GM12864 (cell line): ENCODE measurements around the gene DIP2C.
"Not testable (repeated sequence)": the region's sequence is repeated elsewhere in the genome, so short reads cannot be mapped to it uniquely, and the experiment has no call there.

Experiments
- DNase-seq: peaks from one replicate; pipeline ENCODE4 v3.0.0-alpha.2; 2011; ENCODE audit warnings: low read depth
- H3K4me3 ChIP-seq: 2 replicates; pipeline ENCODE4 v1.5.1; 2011; ENCODE audit warnings: mild to moderate bottlenecking, low read depth, low read length, control low read depth
- CTCF ChIP-seq: IDR thresholded peaks from 2 replicates; pipeline ENCODE4 v1.5.1; 2011; ENCODE audit warnings: low read depth, mild to moderate bottlenecking, moderate library complexity, low read length, control low read depth, inconsistent platforms; ENCODE audit errors: missing control alignments

Gene DIP2C

DNA sequence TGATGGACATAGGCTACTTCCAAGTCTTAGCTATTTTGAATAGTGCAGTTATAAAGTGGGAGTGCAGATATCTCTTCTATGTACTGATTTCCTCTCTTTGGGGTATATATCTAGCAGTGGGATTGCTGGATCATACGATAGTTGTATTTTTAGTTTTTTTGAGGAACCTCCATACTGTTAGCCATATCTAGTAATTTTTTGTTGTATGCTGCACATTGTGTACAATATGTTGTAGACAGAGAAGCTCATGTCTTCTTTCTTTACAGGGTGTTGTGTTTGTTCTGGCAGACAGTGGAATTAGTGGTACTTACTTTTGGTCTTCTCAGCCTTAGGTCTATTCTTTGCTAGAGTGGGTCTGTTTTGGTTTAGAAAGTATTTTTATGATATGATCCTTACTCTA, 13.7 kb upstream of the DIP2C start:
- DNase-seq: no peak
- H3K4me3 ChIP-seq: no peak overlapping the region
- TF ChIP-seq CTCF: no peak

DNA sequence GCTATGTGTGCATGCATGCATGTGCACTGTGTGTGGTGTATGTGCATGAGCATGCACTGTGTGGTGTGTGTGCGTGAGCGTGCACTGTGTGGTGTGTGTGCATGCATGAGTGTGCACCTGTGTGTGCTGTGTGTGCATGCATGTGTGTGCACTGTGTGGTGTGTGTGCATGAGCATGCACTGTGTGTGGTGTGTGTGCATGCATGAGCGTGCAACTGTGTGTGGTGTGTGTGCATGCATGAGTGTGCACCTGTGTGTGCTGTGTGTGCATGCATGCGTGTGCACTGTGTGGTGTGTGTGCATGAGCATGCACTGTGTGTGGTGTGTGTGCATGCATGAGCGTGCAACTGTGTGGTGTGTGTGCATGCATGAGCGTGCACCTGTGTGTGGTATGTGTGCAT, 10.7 kb upstream of the DIP2C start:
- DNase-seq, H3K4me3 ChIP-seq: not testable (repeated sequence)

- no peak for DNase-seq
- no peak for TF ChIP-seq CTCF
Measured at GRCh38 chr10:697097-697875, 7.8 kb upstream of the DIP2C start.

DNA sequence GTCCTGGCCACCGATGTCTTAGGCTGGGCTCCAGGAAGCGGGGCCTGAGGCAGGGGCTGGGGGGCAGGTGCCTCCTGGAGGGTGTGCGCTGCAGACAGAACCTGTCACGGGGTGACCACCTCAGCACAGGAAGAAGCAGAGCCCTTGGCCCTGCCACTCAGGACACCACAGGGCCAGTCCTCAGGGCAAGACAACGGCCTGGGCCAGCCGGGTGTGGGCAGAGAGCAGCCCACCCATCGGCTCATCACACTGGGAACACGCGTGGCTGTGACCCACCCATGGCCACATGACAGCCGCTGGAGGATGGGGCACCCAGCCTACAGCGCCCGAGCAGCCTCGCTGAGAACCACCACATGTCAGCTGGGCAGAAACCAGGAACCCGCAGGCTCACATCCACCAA, 5.9 kb upstream of the DIP2C start:
- no peak for TF ChIP-seq CTCF
- no peak for DNase-seq

More at GRCh38 chr10:697097-697875, 7.8 kb upstream of the DIP2C start:
- no peak overlapping the region for H3K4me3 ChIP-seq

GRCh38 chr10:693506-693905, 4.0 kb upstream of the DIP2C start:
- no peak for DNase-seq
- H3K4me3 ChIP-seq: no peak overlapping the region
- no peak for TF ChIP-seq CTCF

More for the DNA sequence above, 5.9 kb upstream of the DIP2C start:
- H3K4me3 ChIP-seq: no peak overlapping the region

GRCh38 chr10:692682-693351, 3.3 kb upstream of the DIP2C start:
- H3K4me3 ChIP-seq: no peak overlapping the region
- TF ChIP-seq CTCF: no peak
- no peak for DNase-seq

- TF ChIP-seq CTCF: no peak
- DNase-seq: no peak
- no peak overlapping the region for H3K4me3 ChIP-seq
Measured at GRCh38 chr10:691216-691615, 1.7 kb upstream of the DIP2C start.
